ENCODE results near the gene LATS2. TPM values are rescaled to one million over a fixed set of nuclear protein-coding genes. Genes with fewer than 3 reads are reported as not detected.

LATS2 gene
- total RNA-seq, 1 donor: 24.2 TPM

- no peak for DNase-seq (ENCODE audit: insufficient read length, low spot score, missing footprints)
- Histone ChIP-seq H4K20me1 (ENCODE audit: insufficient read depth, low read length) (peaks cover 63% of the 10 kb centered on the region), H3K4me3 (ENCODE audit: insufficient read depth, low read length) (peak overlapping the region; percentile 3), H3K36me3 (ENCODE audit: insufficient read depth, low read length) (peaks cover 10% of the 10 kb centered on the region), H3K9me3 (ENCODE audit: low read depth, low read length) (no peaks in the 10 kb centered on the region), H2AFZ (ENCODE audit: low read length) (no peak overlapping the region), H3K4me2 (ENCODE audit: insufficient read depth, low read length) (peak overlapping the region; percentile 66), H3K4me1 (ENCODE audit: insufficient read depth, low read length) (peaks cover 71% of the 10 kb centered on the region), H3K27me3 (ENCODE audit: insufficient read depth, low read length) (no peaks in the 10 kb centered on the region), H3K79me2 (ENCODE audit: insufficient read depth, low read length) (peaks cover 74% of the 10 kb centered on the region), H3K27ac (ENCODE audit: low read depth, low read length) (peak overlapping the region; percentile 97)
- no peak for TF ChIP-seq CTCF (IDR thresholded peaks at IDR 0.05; ENCODE audit: extremely low read depth, low read depth, low read length)
Observed at GRCh38 chr13:21015284-21015683, 46.1 kb downstream of the LATS2 start.

GRCh38 chr13:21014502-21015170, 46.8 kb downstream of the LATS2 start:
- DNase-seq (ENCODE audit: insufficient read length, low spot score, missing footprints): peak; percentile 71
- H3K79me2 ChIP-seq (ENCODE audit: insufficient read depth, low read length): peaks cover 74% of the 10 kb centered on the region
- no peak for TF ChIP-seq CTCF (IDR thresholded peaks at IDR 0.05; ENCODE audit: extremely low read depth, low read depth, low read length)
- peaks cover 10% of the 10 kb centered on the region for H3K36me3 ChIP-seq (ENCODE audit: insufficient read depth, low read length)
- H3K27ac ChIP-seq (ENCODE audit: low read depth, low read length): peak overlapping the region; percentile 97
- H2AFZ ChIP-seq (ENCODE audit: low read length): no peak overlapping the region
- H3K9me3 ChIP-seq (ENCODE audit: low read depth, low read length): no peaks in the 10 kb centered on the region
- H4K20me1 ChIP-seq (ENCODE audit: insufficient read depth, low read length): peaks cover 64% of the 10 kb centered on the region
- H3K4me1 ChIP-seq (ENCODE audit: insufficient read depth, low read length): peaks cover 71% of the 10 kb centered on the region
- H3K4me3 ChIP-seq (ENCODE audit: insufficient read depth, low read length): peak overlapping the region; percentile 3
- H3K4me2 ChIP-seq (ENCODE audit: insufficient read depth, low read length): peak overlapping the region; percentile 66
- H3K27me3 ChIP-seq (ENCODE audit: insufficient read depth, low read length): no peaks in the 10 kb centered on the region

DNA sequence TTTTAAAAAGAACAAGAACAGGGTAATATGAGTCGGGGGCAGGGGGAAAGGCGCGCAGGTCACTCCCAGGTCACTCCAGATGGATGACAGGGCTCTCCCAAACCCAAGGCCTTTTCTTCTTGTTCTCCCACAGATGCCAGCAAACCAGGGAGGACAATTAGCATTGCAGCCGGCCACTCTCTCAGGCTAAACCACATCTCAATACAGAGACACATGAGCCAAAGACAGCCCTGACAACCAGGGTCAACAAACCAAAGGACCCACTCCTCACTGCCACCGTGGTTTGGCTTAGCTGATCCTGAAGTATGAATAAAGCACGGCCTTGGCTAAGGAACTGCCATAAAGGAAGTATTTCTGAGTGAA, 47.3 kb downstream of the LATS2 start:
- no peak overlapping the region for H2AFZ ChIP-seq (ENCODE audit: low read length)
- no peak for TF ChIP-seq CTCF (IDR thresholded peaks at IDR 0.05; ENCODE audit: extremely low read depth, low read depth, low read length)
- peaks cover 71% of the 10 kb centered on the region for H3K4me1 ChIP-seq (ENCODE audit: insufficient read depth, low read length)
- DNase-seq (ENCODE audit: insufficient read length, low spot score, missing footprints): no peak
- no peaks in the 10 kb centered on the region for H3K27me3 ChIP-seq (ENCODE audit: insufficient read depth, low read length)
- peaks cover 69% of the 10 kb centered on the region for H4K20me1 ChIP-seq (ENCODE audit: insufficient read depth, low read length)
- H3K4me2 ChIP-seq (ENCODE audit: insufficient read depth, low read length): peak overlapping the region; percentile 66
- no peaks in the 10 kb centered on the region for H3K9me3 ChIP-seq (ENCODE audit: low read depth, low read length)
- peaks cover 13% of the 10 kb centered on the region for H3K36me3 ChIP-seq (ENCODE audit: insufficient read depth, low read length)
- peak overlapping the region; percentile 1 for H3K4me3 ChIP-seq (ENCODE audit: insufficient read depth, low read length)
- H3K79me2 ChIP-seq (ENCODE audit: insufficient read depth, low read length): peaks cover 78% of the 10 kb centered on the region
- peak overlapping the region; percentile 97 for H3K27ac ChIP-seq (ENCODE audit: low read depth, low read length)

- no peak overlapping the region for H2AFZ ChIP-seq (ENCODE audit: low read length)
- no peak for TF ChIP-seq CTCF (IDR thresholded peaks at IDR 0.05; ENCODE audit: extremely low read depth, low read depth, low read length)
- H3K27me3 ChIP-seq (ENCODE audit: insufficient read depth, low read length): no peaks in the 10 kb centered on the region
- peaks cover 16% of the 10 kb centered on the region for H3K36me3 ChIP-seq (ENCODE audit: insufficient read depth, low read length)
- peaks cover 69% of the 10 kb centered on the region for H4K20me1 ChIP-seq (ENCODE audit: insufficient read depth, low read length)
- H3K4me2 ChIP-seq (ENCODE audit: insufficient read depth, low read length): no peak overlapping the region
- no peak overlapping the region for H3K4me3 ChIP-seq (ENCODE audit: insufficient read depth, low read length)
- peaks cover 71% of the 10 kb centered on the region for H3K4me1 ChIP-seq (ENCODE audit: insufficient read depth, low read length)
- no peak for DNase-seq (ENCODE audit: insufficient read length, low spot score, missing footprints)
- H3K9me3 ChIP-seq (ENCODE audit: low read depth, low read length): no peaks in the 10 kb centered on the region
- H3K27ac ChIP-seq (ENCODE audit: low read depth, low read length): peak overlapping the region; percentile 97
- peaks cover 78% of the 10 kb centered on the region for H3K79me2 ChIP-seq (ENCODE audit: insufficient read depth, low read length)
Observed at GRCh38 chr13:21013682-21014038, 47.7 kb downstream of the LATS2 start.
